DMS53 (cell line): Measurements from ENCODE around the gene DCAF15.

Source experiments
- DNase-seq: peaks from one replicate; lab custom pipeline; 2025; lab: John Stamatoyannopoulos, UW

The DCAF15 gene

DNA sequence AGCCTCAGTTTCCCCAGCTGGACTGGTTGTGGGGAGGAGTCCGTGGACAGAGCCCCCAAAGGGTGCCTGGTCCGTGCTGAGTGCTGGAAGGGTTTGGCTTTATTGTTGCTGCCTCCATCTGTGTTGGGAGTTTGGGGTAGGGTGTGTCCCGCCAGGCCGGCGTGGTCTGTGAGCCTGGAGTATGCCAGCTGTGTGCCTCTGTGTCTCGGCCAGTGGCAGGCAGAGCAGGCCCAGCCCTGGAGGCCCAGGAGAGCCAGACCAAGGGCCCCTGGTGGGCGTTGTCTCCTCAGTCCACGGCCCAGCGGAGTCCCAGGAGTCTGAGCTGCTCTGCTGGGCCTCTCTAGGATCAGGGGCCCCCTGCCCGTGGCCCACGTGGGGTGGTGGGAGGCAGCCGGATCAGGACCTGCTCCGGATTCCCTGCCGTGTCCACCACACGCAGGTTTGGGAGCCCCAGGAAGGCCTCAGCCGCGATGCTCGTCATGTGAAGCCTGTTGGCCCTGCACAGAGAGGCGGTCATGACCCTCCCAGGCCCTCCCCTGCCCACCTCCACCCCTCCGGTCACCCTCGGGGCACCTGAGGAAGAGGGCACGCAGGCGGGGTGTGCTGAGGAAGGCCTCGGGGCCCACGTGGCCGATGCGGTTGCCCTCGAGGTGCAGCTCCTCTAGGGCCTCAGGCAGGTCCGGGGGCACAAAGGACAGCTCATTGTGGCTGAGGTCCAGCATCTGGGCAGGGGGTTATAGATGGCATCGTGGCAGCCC lies 20.7 kb upstream of the DCAF15 start:
- DNase-seq = no peak

DNA sequence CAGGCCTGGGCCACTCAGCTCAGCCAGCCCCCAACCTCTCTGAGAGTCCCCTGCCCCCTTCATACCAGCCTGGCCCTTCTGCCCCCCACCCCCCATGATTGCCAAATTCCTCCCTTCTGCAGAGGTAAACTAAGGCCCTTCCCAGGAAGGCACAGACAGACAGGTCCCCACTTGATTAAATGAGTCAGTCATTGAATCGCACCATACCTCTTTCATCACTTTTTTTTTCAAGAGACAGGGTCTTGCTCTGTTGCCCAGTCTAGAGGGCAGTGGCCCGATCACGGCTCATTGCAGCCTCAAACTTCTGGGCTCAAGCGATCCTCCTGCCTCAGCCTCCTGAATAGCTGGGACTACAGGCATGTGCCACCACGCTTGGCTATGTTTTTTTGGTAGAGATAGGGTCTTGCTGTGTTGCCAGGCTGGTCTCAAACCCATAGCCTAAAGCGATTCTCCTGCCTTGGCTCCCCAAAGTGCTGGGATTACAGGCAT lies 20.1 kb upstream of the DCAF15 start:
- no peak for DNase-seq

DNA sequence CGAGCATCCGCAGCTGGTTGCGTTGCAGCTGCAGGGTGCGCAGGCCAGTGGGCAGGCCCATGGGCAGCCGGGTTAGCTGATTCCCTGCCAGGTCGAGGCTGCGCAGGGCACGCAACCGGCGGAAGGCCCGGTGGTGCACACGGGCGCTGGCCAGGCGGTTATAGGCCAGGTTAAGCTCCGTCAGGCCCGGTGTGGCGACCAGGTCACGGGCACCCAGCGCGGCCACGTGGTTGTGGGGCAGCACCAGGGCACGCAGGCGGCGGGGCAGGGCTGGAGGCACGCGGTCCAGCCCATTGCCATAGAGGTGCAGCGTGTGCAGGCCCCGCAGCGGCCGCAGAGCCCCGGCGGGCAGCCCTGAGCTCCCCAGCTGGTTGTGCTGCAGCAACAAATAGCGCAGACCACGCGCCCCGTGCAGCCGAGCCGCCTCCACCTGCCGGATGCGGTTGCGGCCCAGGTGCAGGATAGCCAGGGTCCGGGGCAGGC lies 19.4 kb upstream of the DCAF15 start:
- DNase-seq = peak; percentile 78

DNA sequence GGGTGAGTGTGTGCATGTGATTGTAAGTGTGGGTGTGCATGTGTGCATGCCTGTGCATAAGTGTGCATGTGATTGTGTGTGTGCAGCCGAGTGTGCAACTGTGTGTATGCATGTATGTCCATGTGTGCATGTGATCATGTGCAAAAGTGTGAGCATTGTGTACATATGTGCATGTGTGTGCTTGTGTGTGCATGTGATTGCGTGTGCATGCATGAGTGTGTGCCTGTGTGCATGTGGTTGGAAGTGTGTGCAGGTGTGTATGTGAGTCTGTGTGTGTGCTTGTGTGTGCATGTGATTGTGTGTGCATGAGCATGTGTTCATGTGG lies 17.6 kb upstream of the DCAF15 start:
- no peak for DNase-seq

DNA sequence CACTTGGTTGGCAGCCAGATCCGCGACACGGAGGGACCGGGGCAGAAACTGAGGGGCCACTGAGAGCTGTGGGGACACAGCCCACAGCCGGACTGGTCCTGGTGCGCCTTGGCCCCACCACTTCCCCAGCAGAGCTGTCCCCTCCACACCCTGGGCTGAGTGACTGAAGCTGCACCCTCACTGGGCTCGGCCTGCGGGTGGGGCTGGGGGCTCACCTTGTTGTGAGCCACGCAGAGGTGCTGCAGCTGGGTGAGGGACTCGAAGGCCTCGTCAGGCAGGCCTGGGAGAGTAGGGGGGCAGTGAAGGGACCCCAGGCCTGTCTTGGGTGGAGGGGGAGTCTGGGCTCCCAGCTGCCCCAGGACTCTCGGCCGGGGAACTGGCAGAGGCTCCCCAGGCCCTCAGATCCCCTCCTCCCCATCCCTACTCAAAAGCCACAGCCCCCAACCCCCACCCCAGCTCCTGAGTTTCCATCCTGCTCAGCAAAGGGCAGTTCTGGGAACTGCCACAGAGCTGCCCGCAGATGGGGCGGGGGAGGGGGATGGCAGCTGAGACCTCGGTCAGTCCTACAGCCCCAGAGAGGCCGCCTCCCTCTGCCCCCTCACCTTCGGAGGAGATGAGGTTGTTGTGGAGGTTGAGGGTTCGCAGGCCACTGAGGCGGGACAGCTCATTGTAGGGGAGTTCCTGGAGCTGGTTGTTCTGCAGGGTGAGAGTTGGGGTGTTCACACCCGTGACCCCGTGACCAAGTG lies 16.4 kb upstream of the DCAF15 start:
- peak; percentile 27 for DNase-seq

DNA sequence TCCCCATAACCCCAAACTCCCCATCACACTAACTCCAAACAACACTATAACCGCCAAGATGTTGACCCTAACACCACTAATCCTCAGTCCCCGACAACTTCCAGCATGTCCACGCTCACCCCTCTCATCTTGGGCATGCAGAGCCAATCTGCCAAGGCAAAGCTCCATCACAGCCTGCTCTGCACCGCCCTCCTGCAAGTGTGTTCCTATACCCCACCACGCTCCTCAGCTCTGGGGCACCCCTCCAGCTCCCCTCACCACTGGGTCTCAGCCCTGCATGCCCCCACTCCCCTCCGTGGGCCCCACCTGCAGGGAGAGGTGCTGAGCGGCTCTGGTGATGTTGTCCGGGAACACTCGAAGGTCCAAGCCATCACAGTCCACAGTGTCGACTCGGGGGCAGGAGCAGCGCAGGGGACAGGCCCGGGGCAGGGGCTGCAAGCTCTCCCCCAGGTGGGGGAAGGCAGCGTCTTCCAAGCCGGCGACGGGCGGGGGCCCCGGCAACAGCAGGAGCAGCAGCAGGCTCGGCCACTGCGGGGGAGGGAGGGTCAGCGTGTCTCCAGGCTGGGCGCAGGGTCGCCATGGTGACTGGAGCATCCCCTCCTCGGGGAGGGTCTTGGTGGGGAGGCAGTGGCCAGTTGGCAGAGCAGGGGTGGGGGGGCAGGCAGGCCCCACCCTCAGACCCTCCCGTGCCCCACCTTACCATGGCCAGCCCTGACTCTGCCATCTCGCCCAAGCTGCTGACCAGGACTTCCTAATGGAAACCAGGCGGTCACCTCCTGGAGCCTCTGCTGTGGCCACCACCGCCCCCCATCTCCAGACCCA lies 14.6 kb upstream of the DCAF15 start:
- DNase-seq = no peak

DNA sequence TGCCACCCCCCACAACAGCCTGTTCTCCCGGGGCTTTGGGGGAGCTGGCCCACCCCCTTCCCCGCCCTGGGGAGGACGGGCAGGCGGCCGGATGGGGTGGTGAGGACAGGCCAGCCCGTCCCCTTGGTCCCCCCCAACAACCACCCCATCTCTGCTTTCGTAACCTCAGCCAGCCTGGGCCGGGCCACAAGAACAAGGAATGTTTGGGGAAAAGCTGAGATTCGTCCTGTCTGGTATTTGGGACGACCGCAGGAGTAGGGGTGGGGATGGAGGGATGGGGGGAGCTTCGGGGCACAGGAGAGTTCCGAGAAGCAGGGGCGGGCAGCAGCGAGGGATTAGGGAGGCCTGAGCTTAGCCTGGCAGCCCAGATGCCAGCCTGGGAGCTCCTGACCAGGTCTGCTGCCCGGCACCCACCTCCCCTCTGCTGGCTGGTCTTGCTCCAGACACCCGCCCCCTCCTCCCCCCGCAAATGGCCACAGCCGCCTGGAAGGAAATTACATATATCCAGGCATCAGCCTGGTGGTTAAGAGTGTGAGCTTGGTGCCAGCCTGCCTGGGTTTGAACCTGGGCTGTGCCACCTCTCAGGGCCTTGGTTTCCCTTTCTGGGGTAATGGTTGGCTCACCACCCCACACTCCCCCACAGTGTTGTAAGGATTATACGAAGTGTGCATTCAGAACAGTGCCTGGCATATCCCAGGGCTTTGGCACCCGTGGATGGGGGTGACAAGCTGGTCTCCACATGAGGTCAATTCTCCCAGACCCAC lies 13.8 kb upstream of the DCAF15 start, which contains the start of gene PODNL1:
Gene PODNL1, minus strand, starts transcription at position 117 of the 764 bp plus-strand sequence. CDS start 236 bp downstream, outside the sequence.
- DNase-seq = no peak

DNA sequence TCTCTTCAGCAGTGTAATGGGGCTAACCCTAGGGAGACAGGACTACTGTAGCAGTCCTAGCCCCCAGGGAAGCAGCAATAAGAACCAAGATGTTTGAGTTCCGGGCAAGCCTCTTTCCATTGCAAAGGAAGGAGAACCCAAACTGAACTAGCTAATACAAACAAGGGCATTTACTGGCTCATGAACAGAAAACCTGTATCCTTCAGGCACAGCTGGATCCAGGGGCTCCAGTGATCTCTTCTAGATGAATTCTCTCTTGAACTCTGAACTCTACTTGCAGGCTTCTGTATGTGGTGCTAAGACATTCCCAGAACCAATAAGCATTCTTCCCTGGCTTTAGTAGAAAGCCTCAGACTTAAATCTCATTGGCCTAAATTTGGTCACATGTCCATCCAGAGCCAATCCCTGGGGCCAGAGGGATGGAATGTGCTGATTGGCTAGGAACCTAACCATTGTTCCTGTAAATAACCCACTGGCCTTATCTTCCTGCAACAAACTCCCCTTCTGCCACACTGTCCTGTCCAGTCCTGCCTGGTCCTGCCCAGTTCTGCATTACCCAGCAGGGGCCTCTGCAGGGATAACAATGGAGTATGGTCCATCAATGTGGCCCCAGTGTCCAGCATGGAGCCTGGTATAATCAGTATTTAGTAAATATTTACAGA lies 10.2 kb upstream of the DCAF15 start:
- no peak for DNase-seq

DNA sequence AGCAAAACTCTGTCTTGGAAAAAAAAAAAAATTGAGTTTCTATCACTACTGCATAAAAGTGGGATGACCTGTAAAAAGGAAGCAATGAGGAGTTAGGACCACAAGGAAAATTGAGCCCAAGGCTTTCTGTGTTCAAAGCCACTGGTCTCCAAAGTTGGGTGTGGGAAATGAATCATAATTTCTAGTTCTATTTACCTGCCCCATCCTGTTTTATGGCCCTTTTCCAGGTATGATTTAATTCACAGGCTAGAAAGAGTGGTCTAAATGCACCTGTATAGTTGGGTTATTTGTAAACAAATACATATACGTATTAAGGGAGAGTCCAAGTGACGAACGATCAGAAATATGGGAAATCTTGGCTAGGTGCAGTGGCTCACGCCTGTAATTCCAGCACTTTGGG lies 5.9 kb upstream of the DCAF15 start:
- DNase-seq = no peak

DNA sequence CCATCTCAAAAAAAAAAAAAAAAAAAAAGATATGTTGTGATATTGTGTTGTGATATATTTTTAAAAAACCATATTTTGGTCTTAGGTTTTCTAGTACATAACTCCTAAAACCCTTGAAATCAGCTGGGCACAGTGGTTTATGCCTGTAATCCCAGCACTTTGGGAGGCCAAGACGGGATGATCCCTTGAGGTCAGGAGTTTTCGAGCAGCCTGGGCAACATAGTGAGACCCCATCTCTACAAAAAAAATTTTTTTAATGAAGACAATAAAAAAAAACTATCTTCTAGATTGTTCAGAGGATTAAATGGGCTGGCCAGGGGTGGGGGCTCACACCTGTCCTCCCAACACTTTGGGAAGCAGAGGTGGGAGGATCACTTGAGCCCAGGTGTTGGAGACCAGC lies 1.3 kb upstream of the DCAF15 start:
- no peak for DNase-seq

DNA sequence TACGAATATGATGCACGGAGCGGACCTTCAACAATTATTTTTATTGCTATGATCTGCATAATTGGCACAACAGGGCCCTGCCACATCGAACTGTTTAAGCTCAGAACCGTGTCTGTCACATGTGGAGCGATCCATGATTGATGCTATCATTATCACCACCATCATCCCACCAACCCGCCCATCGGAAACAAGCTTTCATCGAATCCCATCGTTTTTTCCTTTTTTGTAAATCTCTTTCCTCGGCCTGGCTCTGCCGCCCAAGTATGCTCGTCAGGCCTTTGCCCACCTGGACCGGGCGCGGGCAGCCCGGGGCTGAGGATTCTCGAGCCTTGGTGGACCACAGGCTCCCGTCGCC lies 533 bp upstream of the DCAF15 start:
- no peak for DNase-seq

DNA sequence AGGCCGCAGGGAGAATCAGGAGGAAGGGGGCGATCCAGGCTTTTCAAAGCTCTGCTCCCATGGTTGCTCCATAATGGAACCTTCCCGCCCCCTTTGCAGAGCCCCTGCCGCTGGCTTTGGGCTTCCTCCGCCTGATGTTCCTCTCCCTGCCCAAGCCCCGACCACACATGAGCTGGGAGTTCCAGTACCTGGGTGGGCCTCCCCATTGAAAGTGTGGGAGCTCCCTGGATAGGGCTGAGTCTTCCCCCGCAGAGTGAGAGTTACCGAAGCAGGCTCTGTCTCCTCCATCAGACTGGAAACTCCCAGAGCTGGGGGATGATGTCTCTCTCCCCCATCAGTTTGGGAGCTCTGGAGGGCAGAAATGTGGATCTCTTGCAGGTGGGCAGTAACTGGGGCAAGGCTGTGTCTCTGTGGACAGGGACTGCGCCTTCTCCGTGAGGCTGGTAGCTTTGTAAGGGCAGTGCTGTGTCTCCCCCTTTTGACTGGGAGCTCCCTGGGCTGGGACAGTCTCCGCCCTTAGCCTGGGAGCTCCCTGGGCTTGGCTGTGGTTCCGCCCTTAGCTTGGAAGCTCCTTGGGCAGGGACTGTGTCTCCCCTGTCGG lies 722 bp downstream of the DCAF15 start:
- no peak for DNase-seq

DNA sequence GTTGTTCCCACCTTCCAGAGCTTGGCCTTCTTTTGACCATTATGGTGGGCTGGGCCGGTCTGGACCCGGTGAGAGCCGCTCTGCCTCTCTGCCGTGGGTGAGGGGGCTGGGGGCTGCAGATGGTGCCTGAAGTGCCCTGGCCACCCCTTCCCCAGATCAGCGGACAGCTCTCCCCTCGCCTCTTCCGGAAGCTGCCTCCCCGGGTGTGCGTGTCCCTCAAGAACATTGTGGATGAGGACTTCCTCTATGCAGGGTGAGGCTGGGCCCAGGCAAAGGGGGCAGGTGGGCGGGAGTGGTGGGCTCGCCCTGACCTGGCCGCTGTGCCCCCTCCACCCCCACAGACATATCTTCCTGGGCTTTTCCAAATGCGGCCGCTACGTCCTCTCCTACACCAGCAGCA lies 1.9 kb downstream of the DCAF15 start:
- no peak for DNase-seq

DNA sequence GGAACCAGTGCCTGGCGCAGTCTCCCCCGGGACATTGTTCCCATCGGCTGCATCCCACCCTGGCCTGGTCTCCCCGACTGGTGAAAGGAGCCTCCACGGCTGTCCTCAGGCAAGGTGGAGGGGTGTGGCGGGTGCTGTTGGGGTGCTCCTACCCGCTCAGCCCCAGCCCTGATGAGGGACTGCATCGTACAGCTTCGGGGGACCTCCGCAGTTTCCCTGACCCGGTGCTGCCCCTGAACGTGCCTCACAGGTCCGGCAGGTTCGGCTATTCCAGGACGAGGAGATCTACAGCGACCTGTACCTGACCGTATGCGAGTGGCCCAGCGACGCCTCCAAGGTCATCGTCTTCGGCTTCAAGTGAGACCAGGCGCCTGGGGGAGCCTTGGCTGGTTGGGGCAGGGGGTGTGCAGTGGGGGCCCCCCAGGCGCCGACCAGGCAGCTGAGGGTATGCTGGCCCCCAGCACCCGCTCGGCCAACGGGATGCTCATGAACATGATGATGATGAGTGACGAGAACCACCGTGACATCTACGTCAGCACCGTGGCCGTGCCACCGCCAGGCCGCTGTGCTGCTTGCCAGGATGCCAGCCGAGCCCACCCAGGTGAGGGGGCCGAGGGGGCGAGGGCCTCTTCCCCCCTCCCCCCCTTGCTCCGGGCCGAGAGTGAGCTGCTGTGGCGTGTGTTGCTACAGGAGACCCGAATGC lies 3.5 kb downstream of the DCAF15 start:
- no peak for DNase-seq

DNA sequence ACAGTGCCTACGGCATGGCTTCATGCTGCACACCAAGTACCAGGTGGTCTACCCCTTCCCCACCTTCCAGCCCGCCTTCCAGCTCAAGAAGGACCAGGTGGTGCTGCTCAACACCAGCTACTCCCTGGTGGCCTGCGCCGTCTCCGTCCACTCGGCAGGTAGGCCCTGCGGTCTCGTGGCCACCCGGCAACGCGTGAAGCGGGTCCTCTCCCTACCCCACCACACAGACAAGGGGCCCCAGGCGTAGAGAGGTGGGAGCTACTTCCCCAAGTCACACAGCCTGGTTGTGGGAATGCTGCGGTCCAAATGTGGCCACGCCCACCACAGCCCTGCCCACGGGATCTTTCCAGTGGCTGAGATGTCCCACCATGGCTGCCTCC lies 4.0 kb downstream of the DCAF15 start:
- DNase-seq = no peak

DNA sequence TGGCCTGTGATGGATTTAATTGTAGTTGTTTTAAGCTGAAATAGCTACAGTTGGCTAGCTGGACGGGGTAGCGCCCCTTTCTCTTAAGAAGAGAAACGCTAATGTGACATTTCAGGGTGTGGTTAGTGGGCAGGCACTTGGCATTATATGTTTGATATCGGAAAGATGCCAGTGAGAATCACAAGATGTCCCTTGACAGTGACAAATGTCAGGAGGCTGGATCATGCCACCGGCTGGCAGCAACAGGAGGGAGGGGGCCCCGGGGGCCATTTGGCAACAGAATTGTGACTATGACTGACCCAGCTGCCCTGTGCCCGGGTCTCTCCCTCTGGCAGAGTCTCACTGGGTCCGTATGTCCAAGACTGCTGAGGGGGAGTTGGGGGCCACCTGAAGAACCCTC lies 4.7 kb downstream of the DCAF15 start:
- DNase-seq = no peak

DNA sequence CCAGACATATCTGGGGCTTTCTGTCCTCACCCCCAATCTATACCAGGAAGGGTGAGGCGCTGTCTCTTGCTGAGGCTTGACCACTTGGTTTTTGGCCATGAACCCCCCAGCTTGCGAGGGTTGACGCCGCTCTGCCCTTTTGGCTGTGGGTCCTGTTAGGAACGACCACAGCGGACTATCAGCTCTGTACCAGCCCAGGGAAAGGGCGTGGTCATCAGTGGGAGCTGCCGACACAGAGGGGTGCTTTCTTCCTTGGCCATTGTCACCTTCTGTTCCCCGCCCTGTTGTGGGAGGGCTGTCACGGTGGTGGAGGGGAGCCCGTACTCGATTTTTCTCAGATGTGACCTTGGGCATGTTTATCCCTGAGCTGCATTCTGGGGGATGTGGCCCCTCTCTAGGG lies 5.7 kb downstream of the DCAF15 start:
- DNase-seq = no peak

DNA sequence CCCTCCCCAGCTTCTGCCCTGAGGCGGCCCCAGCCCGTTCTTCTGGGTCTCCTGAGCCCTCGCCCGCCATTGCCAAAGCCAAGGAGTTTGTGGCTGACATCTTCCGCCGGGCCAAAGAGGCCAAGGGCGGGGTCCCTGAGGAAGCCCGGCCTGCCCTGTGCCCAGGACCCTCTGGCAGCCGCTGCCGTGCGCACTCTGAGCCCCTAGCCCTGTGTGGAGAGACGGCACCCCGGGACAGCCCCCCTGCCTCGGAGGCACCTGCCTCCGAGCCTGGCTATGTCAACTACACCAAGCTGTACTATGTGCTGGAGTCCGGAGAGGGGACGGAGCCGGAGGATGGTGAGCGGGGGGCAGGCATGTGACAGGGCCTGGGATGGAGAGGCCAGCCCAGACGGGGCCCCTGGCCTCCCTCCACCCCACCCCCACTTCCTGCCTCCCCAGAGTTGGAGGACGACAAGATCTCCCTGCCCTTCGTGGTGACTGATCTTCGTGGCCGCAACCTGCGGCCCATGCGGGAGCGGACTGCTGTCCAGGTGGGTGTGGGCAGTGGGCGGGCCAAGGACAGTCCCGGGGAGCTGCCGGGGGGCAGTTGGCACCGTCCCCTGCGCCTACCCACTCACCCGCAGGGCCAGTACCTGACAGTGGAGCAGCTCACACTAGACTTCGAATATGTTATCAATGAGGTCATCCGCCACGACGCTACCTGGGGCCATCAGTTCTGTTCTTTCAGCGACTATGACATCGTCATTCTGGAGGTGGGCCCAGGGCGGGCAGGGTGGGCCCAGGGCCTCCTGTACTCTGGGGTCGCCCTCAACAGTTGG lies 7.0 kb downstream of the DCAF15 start:
- no peak for DNase-seq
